PC-3 (cell line): ENCODE data around the gene MYH15. TPM values are rescaled to one million over a fixed set of nuclear protein-coding genes. Genes with fewer than 3 reads are reported as not detected.
A peak's percentile ranks its signal among the peaks of the same experiment; 100 is the strongest.

Source experiments
- ATAC-seq: fragments of 200-7000 bp; cut with Tn5 transposase; 2 replicates; pipeline ENCODE4 v1.9.1; 2020; ENCODE audit warnings: mild to moderate bottlenecking, moderate library complexity
- BruUV-seq: library from RNA; stranded (reverse); fragments of 400-500 nt; replicated peaks from 2 replicates; lab custom pipeline; 2021; lab: Mats Ljungman, UMichigan
- CTCF ChIA-PET: fragments of 300-600 bp; sonication (Branson Sonifier 250); formaldehyde crosslinking; loops from one replicate; lab custom pipeline; 2022; ENCODE audit warnings: antibody characterized with exemption; lab: Charles Lee
- POLR2A ChIA-PET: fragments of 300-600 bp; sonication (Branson Sonifier 250); formaldehyde crosslinking; loops from one replicate; lab custom pipeline; 2022; ENCODE audit warnings: antibody characterized with exemption; ENCODE audit not compliant: unreplicated experiment; lab: Charles Lee
- DNase-seq: peaks from one replicate; pipeline ENCODE4 v3.0.0-alpha.2; 2015
- H2AFZ ChIP-seq: fragments of 300-600 bp; sonication (generic); 2 replicates; pipeline ENCODE4 v1.6.0; 2016; ENCODE audit warnings: antibody characterized with exemption, low read length
- H3F3A ChIP-seq: fragments of 300-600 bp; sonication (generic); one replicate; pipeline ENCODE4 v1.6.0; 2017; ENCODE audit warnings: antibody characterized with exemption, low read length, control low read depth, mild to moderate bottlenecking; ENCODE audit not compliant: unreplicated experiment
- H3K27ac ChIP-seq: fragments of 300-600 bp; sonication (generic); 2 replicates; pipeline ENCODE4 v1.5.1; 2016; ENCODE audit warnings: mild to moderate bottlenecking, low read length
- H3K27me3 ChIP-seq: fragments of 300-600 bp; sonication (generic); 2 replicates; pipeline ENCODE4 v1.6.1; 2016; ENCODE audit warnings: low read length, mixed read lengths
- H3K36me3 ChIP-seq: fragments of 300-600 bp; sonication (generic); 2 replicates; pipeline ENCODE4 v1.6.1; 2016; ENCODE audit warnings: low read depth, mixed run types, low read length, mixed read lengths
- H3K4me1 ChIP-seq: fragments of 300-600 bp; sonication (generic); 2 replicates; pipeline ENCODE4 v1.5.1; 2016; ENCODE audit warnings: low read length; ENCODE audit not compliant: insufficient read depth
- H3K4me2 ChIP-seq: fragments of 300-600 bp; sonication (generic); 2 replicates; pipeline ENCODE4 v1.6.0; 2016; ENCODE audit warnings: low read length
- H3K4me3 ChIP-seq: fragments of 300-600 bp; sonication (generic); 2 replicates; pipeline ENCODE4 v1.5.1; 2016; ENCODE audit warnings: mild to moderate bottlenecking, low read length, mixed read lengths
- H3K79me2 ChIP-seq: fragments of 300-600 bp; sonication (generic); 2 replicates; pipeline ENCODE4 v1.6.1; 2017; ENCODE audit warnings: low read length, mixed read lengths
- H3K9ac ChIP-seq: fragments of 300-600 bp; sonication (generic); 2 replicates; pipeline ENCODE4 v1.6.0; 2016; ENCODE audit warnings: mild to moderate bottlenecking, low read length
- H3K9me2 ChIP-seq: fragments of 300-600 bp; sonication (generic); replicated peaks from 2 replicates; pipeline ENCODE4 v1.6.1; 2016; ENCODE audit warnings: mixed run types, low read length, mixed read lengths
- H3K9me3 ChIP-seq: fragments of 300-600 bp; sonication (generic); 2 replicates; pipeline ENCODE4 v1.6.1; 2016; ENCODE audit warnings: low read length, mixed read lengths
- H4K20me1 ChIP-seq: fragments of 300-600 bp; sonication (generic); 2 replicates; pipeline ENCODE4 v1.6.1; 2016; ENCODE audit warnings: low read length, mixed read lengths
- CTCF ChIP-seq: fragments of 300-600 bp; sonication (generic); conservative IDR thresholded peaks from 2 replicates; pipeline ENCODE4 v1.5.1; 2017; ENCODE audit warnings: antibody characterized with exemption, low read depth, mild to moderate bottlenecking, low read length
- EZH2 ChIP-seq: fragments of 300-600 bp; sonication (generic); IDR thresholded peaks from one replicate; pipeline ENCODE4 v1.6.1; 2017; ENCODE audit warnings: antibody characterized with exemption, mild to moderate bottlenecking, low read length; ENCODE audit not compliant: unreplicated experiment
- EZH2phosphoT487 ChIP-seq: fragments of 300-600 bp; sonication (generic); IDR thresholded peaks from 2 replicates; pipeline ENCODE4 v1.6.1; 2018; ENCODE audit warnings: mild to moderate bottlenecking, antibody characterized with exemption, low read length, borderline replicate concordance
- intact Hi-C: fragments of 100-400 bp; cut with micrococcal nuclease; formaldehyde crosslinking; loops from 2 replicates; pipeline ENCODE4 v1.9.0; 2023
- total RNA-seq: library from RNA; depleted of rRNA; stranded (reverse); fragments of >200 nt; gene quantifications from 2 replicates; pipeline ENCODE4 v1.2.3, GENCODE V29; 2014

Gene MYH15
- total RNA-seq, 1 experiment from 2014 or later, result 2.4 TPM

GRCh38 chr3:108509263-108509662 is 1.1 kb downstream of the MYH15 start:
- H4K20me1 ChIP-seq, result no peaks in the 10 kb centered on the region
- no peaks in the 10 kb centered on the region for H3K36me3 ChIP-seq
- intact Hi-C loops, result no loop called here
- no TSS peak for BruUV-seq
- H2AFZ ChIP-seq, result no peak overlapping the region
- H3K9me2 ChIP-seq, result no peaks in the 10 kb centered on the region
- no peaks in the 10 kb centered on the region for H3K79me2 ChIP-seq
- no peaks in the 10 kb centered on the region for H3K27me3 ChIP-seq
- no peaks in the 10 kb centered on the region for H3K9me3 ChIP-seq
- H3K4me1 ChIP-seq, result peaks cover 6% of the 10 kb centered on the region; the same call in 1 of the 2 replicates
- ChIA-PET CTCF (no interaction called here), POLR2A (no interaction called here)
- no peaks in the 10 kb centered on the region for H3F3A ChIP-seq
- H3K4me3 ChIP-seq, result no peak overlapping the region
- no peak overlapping the region for H3K27ac ChIP-seq
- no peak overlapping the region for H3K4me2 ChIP-seq
- H3K9ac ChIP-seq, result no peak overlapping the region
- no peak for TF ChIP-seq EZH2phosphoT487
- TF ChIP-seq CTCF, result no peak
- TF ChIP-seq EZH2, result no peak
- ATAC-seq, result no peak
- DNase-seq, result no peak

- DNase-seq, result no peak
- POLR2A ChIA-PET, result no interaction called here
- Histone ChIP-seq H3K4me3 (no peak overlapping the region), H3F3A (no peaks in the 10 kb centered on the region), H3K4me1 (peaks cover 6% of the 10 kb centered on the region; the same call in 1 of the 2 replicates), H3K9ac (no peak overlapping the region), H2AFZ (no peak overlapping the region), H3K9me2 (no peaks in the 10 kb centered on the region), H3K9me3 (no peaks in the 10 kb centered on the region), H3K4me2 (no peak overlapping the region), H3K27ac (no peak overlapping the region), H3K36me3 (no peaks in the 10 kb centered on the region), H3K79me2 (no peaks in the 10 kb centered on the region), H3K27me3 (no peaks in the 10 kb centered on the region), H4K20me1 (no peaks in the 10 kb centered on the region)
- no TSS peak for BruUV-seq
- CTCF ChIA-PET, result no interaction called here
- TF ChIP-seq EZH2, result no peak
- TF ChIP-seq CTCF, result no peak
- no peak for TF ChIP-seq EZH2phosphoT487
- no peak for ATAC-seq
- intact Hi-C loops, result no loop called here
Measured at GRCh38 chr3:108507902-108508301, 2.5 kb downstream of the MYH15 start.

- CTCF ChIA-PET, result no interaction called here
Measured at GRCh38 chr3:108505811-108506210, 4.6 kb downstream of the MYH15 start.

More at GRCh38 chr3:108505811-108506210, 4.6 kb downstream of the MYH15 start:
- no TSS peak for BruUV-seq
- H3F3A ChIP-seq, result no peaks in the 10 kb centered on the region
- H3K9ac ChIP-seq, result no peak overlapping the region
- H3K27ac ChIP-seq, result no peak overlapping the region
- H3K9me2 ChIP-seq, result no peaks in the 10 kb centered on the region
- H3K4me2 ChIP-seq, result no peak overlapping the region
- ATAC-seq (peak; percentile 16; the same call in 1 of the 2 replicates), DNase-seq (no peak)
- H3K27me3 ChIP-seq, result no peaks in the 10 kb centered on the region
- H4K20me1 ChIP-seq, result no peaks in the 10 kb centered on the region
- H2AFZ ChIP-seq, result no peak overlapping the region
- TF ChIP-seq EZH2phosphoT487, result no peak
- no peak for TF ChIP-seq CTCF
- TF ChIP-seq EZH2, result no peak
- no peaks in the 10 kb centered on the region for H3K36me3 ChIP-seq
- POLR2A ChIA-PET, result interaction anchor here (0.7 kb wide), 1 partner anchor 124 kb away, joined by 10 read pairs; no protein-coding TSS in a partner anchor
- H3K4me3 ChIP-seq, result no peak overlapping the region
- no peaks in the 10 kb centered on the region for H3K9me3 ChIP-seq
- H3K79me2 ChIP-seq, result no peaks in the 10 kb centered on the region
- no peaks in the 10 kb centered on the region for H3K4me1 ChIP-seq
- intact Hi-C loops, result no loop called here
